RWPE2 (cell line): ENCODE measurements around the gene COL27A1.
"Not testable (repeated sequence)": the region's sequence is repeated elsewhere in the genome, so short reads cannot be mapped to it uniquely, and the experiment has no call there.

ENCODE experiments used
- ATAC-seq: fragments of 200-7000 bp; cut with Tn5 transposase; 3 replicates; pipeline ENCODE4 v1.9.1; 2021; ENCODE audit warnings: low read depth
- DNase-seq: peaks from one replicate; pipeline ENCODE4 v3.0.0-alpha.2; 2020; ENCODE audit warnings: low spot score
- H3K27ac ChIP-seq: fragments of 450-650 bp; 2 replicates; pipeline ENCODE4 v1.5.1; 2017; ENCODE audit warnings: mild to moderate bottlenecking; ENCODE audit not compliant: poor library complexity, severe bottlenecking
- H3K27me3 ChIP-seq: fragments of 250-450 bp; sonication (Bioruptor Pico); 2 replicates; pipeline ENCODE4 v1.5.1; 2021; ENCODE audit warnings: mild to moderate bottlenecking, moderate library complexity; ENCODE audit not compliant: insufficient read depth, poor library complexity, severe bottlenecking
- H3K36me3 ChIP-seq: fragments of 250-450 bp; sonication (Bioruptor Pico); 2 replicates; pipeline ENCODE4 v1.5.1; 2020; ENCODE audit warnings: low read depth, mild to moderate bottlenecking, moderate library complexity
- H3K4me1 ChIP-seq: fragments of 250-450 bp; sonication (Bioruptor Pico); 2 replicates; pipeline ENCODE4 v1.5.1; 2021; ENCODE audit warnings: mild to moderate bottlenecking, moderate library complexity; ENCODE audit not compliant: insufficient read depth, poor library complexity, severe bottlenecking
- H3K4me3 ChIP-seq: fragments of 250-450 bp; sonication (Bioruptor Pico); 2 replicates; pipeline ENCODE4 v1.5.1; 2021; ENCODE audit warnings: mild to moderate bottlenecking, moderate library complexity; ENCODE audit not compliant: severe bottlenecking
- H3K9me3 ChIP-seq: fragments of 250-450 bp; sonication (Bioruptor Pico); 2 replicates; pipeline ENCODE4 v1.5.1; 2021; ENCODE audit warnings: mild to moderate bottlenecking, moderate library complexity; ENCODE audit not compliant: severe bottlenecking
- TF ChIP-seq, protein P1 (sequence below): fragments of 450-650 bp; IDR thresholded peaks from one replicate; pipeline ENCODE4 v1.5.1; 2017; ENCODE audit warnings: mild to moderate bottlenecking, moderate library complexity; ENCODE audit not compliant: poor library complexity, severe bottlenecking

The COL27A1 gene

DNA sequence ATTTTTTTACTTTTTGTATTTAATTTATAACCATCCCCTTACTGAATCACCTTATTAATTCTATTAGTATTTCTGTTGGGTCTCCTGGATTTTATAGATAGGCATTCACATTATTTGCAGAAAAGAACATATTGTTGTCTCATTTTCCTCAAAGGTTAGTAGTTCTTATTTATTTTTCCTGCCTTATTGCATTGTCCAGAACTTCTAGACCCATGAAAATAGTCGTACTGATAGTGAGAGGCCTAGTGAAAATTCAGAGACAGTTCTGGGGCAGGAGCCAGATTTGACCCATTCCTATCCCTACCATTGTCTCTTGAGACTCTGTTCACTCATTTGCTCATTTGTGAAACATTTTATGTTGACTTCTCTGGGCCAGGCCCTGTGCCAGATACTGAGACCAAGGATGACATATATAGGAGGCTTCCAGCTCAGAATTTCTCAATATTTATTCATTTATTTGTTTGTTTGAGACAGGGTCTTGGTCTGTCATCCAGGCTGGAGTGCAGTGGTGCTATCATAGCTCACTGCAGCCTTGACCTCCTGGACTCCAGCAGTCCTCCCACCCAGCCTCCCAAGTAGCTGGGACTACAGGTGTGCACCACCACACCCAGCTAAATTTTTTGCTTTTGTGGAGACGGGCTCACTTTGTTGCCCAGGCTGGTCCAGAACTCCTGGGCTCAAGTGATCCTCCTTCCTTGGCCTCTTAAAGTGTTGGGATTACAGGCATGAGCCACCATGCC lies 34.7 kb downstream of the COL27A1 start:
- peaks cover 8% of the 10 kb centered on the region for H3K36me3 ChIP-seq
- no peaks in the 10 kb centered on the region for H3K4me1 ChIP-seq
- ATAC-seq: no peak
- H3K4me3 ChIP-seq: no peak overlapping the region
- H3K27ac ChIP-seq: no peak overlapping the region
- H3K27me3 ChIP-seq: no peaks in the 10 kb centered on the region
- H3K9me3 ChIP-seq: no peaks in the 10 kb centered on the region
- DNase-seq: no peak
- TF ChIP-seq, protein P1, sequence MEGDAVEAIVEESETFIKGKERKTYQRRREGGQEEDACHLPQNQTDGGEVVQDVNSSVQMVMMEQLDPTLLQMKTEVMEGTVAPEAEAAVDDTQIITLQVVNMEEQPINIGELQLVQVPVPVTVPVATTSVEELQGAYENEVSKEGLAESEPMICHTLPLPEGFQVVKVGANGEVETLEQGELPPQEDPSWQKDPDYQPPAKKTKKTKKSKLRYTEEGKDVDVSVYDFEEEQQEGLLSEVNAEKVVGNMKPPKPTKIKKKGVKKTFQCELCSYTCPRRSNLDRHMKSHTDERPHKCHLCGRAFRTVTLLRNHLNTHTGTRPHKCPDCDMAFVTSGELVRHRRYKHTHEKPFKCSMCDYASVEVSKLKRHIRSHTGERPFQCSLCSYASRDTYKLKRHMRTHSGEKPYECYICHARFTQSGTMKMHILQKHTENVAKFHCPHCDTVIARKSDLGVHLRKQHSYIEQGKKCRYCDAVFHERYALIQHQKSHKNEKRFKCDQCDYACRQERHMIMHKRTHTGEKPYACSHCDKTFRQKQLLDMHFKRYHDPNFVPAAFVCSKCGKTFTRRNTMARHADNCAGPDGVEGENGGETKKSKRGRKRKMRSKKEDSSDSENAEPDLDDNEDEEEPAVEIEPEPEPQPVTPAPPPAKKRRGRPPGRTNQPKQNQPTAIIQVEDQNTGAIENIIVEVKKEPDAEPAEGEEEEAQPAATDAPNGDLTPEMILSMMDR: no peak

DNA sequence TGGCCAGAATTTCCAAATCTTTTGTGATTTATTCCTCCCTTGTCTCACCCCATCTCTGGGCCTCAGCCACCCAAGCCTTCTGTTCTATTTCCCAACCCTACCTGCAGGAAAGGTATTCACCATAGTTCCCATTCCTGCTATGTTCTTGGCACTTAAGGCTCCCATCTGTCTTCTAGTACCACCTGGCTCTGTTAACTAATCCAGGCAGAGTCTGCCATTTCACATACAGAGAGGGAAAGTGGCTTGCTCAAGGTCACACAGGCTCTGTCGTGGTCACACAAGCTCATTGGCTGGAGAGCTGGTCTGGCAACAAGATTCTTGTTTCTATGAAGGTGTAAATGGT lies 35.2 kb downstream of the COL27A1 start:
- no peak overlapping the region for H3K4me3 ChIP-seq
- H3K27ac ChIP-seq: no peak overlapping the region
- ATAC-seq (no peak), DNase-seq (no peak)
- TF ChIP-seq, protein P1: no peak
- no peaks in the 10 kb centered on the region for H3K4me1 ChIP-seq
- no peaks in the 10 kb centered on the region for H3K27me3 ChIP-seq
- H3K9me3 ChIP-seq: no peaks in the 10 kb centered on the region
- H3K36me3 ChIP-seq: peaks cover 8% of the 10 kb centered on the region

DNA sequence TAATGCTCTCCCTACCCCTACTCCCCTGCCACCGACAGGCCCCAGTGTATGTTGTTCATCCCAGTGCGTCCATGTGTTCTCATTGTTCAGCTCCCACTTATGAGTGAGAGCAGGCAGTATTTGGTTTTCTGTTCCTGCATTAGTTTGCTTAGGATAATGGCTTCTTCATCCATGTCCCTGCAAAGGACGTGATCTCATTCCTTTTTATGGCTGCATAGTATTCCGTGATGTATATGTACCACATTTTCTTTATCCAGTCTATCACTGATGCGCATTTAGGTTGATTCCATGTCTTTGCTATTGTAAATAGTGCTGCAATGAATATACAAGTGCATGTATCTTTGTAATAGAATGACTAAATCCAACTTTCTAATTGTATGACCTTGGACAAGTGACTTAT lies 36.1 kb downstream of the COL27A1 start:
- H3K27ac ChIP-seq, DNase-seq, H3K4me3 ChIP-seq, H3K4me1 ChIP-seq, H3K36me3 ChIP-seq, ATAC-seq, H3K27me3 ChIP-seq, H3K9me3 ChIP-seq: not testable (repeated sequence)

DNA sequence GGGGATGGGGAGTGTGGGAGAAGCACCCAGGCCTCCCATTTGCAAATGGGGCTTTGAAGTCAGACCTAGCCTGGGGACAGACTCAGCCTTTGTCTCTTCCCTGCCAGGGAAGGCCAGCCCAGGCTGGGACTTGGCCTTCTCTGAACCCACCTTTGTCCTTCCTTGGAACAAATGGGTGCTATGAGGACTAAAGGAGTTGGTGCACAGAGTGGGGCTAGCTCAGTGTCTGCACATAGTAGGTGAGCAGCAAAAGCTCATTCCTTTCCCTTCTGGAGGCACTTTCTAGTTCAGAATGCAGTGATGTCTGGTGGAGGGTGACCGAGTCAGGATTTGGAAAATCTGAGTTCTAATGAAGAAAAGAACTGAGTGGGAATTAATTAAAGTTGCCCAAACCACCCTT lies 37.2 kb downstream of the COL27A1 start:
- H3K27ac ChIP-seq: no peak overlapping the region
- no peaks in the 10 kb centered on the region for H3K27me3 ChIP-seq
- ATAC-seq: no peak
- H3K36me3 ChIP-seq: peaks cover 8% of the 10 kb centered on the region
- H3K4me1 ChIP-seq: no peaks in the 10 kb centered on the region
- no peak overlapping the region for H3K4me3 ChIP-seq
- DNase-seq: no peak
- TF ChIP-seq, protein P1: no peak
- H3K9me3 ChIP-seq: no peaks in the 10 kb centered on the region

DNA sequence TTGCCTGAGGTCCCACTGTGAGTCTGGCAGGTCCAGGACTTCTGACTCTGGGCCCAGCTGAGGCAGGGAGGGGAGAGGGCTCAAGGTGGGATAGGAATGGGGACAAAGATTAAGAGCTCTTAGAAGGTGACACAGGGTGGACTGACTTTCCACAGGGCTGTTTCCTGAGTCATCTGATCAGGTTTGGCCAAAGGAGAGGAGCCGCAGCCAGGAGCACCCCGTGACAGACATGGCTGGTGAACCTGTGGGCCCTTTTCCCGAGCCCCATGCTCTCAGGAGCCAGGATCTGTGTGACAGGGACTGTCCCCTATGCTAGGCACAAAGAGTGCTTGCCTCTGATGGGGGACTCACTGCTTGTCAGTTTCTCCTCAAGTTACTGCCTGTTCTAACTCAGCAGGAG lies 37.8 kb downstream of the COL27A1 start:
- no peak overlapping the region for H3K4me3 ChIP-seq
- DNase-seq (no peak), ATAC-seq (no peak)
- H3K27me3 ChIP-seq: no peaks in the 10 kb centered on the region
- H3K27ac ChIP-seq: no peak overlapping the region
- peaks cover 11% of the 10 kb centered on the region for H3K36me3 ChIP-seq
- H3K9me3 ChIP-seq: no peaks in the 10 kb centered on the region
- no peaks in the 10 kb centered on the region for H3K4me1 ChIP-seq
- TF ChIP-seq, protein P1: no peak
